HG02623 (cell line): ENCODE data around the gene HMCN1.
A peak's percentile ranks its signal among the peaks of the same experiment; 100 is the strongest.
"Not testable (repeated sequence)": the region's sequence is repeated elsewhere in the genome, so short reads cannot be mapped to it uniquely, and the experiment has no call there.

Source experiments
- ATAC-seq: cut with Tn5 transposase; IDR thresholded peaks from one replicate; pipeline ENCODE4 v1.9.1; 2021; ENCODE audit warnings: moderate library complexity; ENCODE audit not compliant: unreplicated experiment

HMCN1 gene

GRCh38 chr1:186183970-186184628 is 449.9 kb downstream of the HMCN1 start:
- ATAC-seq: peak; percentile 46

GRCh38 chr1:186186251-186186650 is 452.1 kb downstream of the HMCN1 start:
- ATAC-seq: not testable (repeated sequence)

GRCh38 chr1:186187601-186188000 is 453.4 kb downstream of the HMCN1 start:
- peak; percentile 48 for ATAC-seq

GRCh38 chr1:186188004-186188539 is 453.9 kb downstream of the HMCN1 start:
- peak; percentile 5 for ATAC-seq

GRCh38 chr1:186188736-186189135 is 454.5 kb downstream of the HMCN1 start:
- ATAC-seq: no peak

- ATAC-seq: no peak
These were observed 455.0 kb downstream of the HMCN1 start for GRCh38 chr1:186189156-186189555.

- ATAC-seq: no peak
These were observed 457.3 kb downstream of the HMCN1 start for GRCh38 chr1:186191511-186191910.

GRCh38 chr1:186193224-186193623 is 459.0 kb downstream of the HMCN1 start:
- no peak for ATAC-seq

- ATAC-seq: peak; percentile 95
These were observed 460.0 kb downstream of the HMCN1 start for GRCh38 chr1:186194107-186194756.

GRCh38 chr1:186195377-186195931 is 461.3 kb downstream of the HMCN1 start:
- no peak for ATAC-seq

GRCh38 chr1:186202271-186202764 is 468.1 kb downstream of the HMCN1 start:
- ATAC-seq: no peak

- ATAC-seq: no peak
These were observed 468.6 kb downstream of the HMCN1 start for GRCh38 chr1:186202776-186203175.

- no peak for ATAC-seq
These were observed 471.9 kb downstream of the HMCN1 start for GRCh38 chr1:186206048-186206570.

- no peak for ATAC-seq
These were observed 473.3 kb downstream of the HMCN1 start for GRCh38 chr1:186207391-186208085.

- ATAC-seq: no peak
These were observed 474.4 kb downstream of the HMCN1 start for GRCh38 chr1:186208405-186209129.

GRCh38 chr1:186210258-186210657 is 476.1 kb downstream of the HMCN1 start:
- no peak for ATAC-seq

- not testable (repeated sequence) for ATAC-seq
These were observed 477.4 kb downstream of the HMCN1 start for GRCh38 chr1:186211583-186211982.

GRCh38 chr1:186212568-186213224 is 478.5 kb downstream of the HMCN1 start:
- ATAC-seq: peak; percentile 93

- ATAC-seq: no peak
These were observed 479.0 kb downstream of the HMCN1 start for GRCh38 chr1:186213225-186213607.

GRCh38 chr1:186214791-186215190 is 480.6 kb downstream of the HMCN1 start:
- ATAC-seq: no peak
